ENCODE measurements around the gene PDCD1LG2.
A peak's percentile ranks its signal among the peaks of the same experiment; 100 is the strongest.
"Not testable (repeated sequence)": the region's sequence is repeated elsewhere in the genome, so short reads cannot be mapped to it uniquely, and the experiment has no call there.

Gene PDCD1LG2

GRCh38 chr9:5494765-5495164, 15.6 kb upstream of the PDCD1LG2 start:
- H3K27me3 ChIP-seq (ENCODE audit: insufficient read depth, low read length); H3K79me2 ChIP-seq (ENCODE audit: control insufficient read depth, insufficient read depth, low read length, unreplicated experiment); H3K27ac ChIP-seq (ENCODE audit: low read depth, low read length); H3K4me3 ChIP-seq (ENCODE audit: low read depth, low read length); H2AFZ ChIP-seq (ENCODE audit: low read length, unreplicated experiment); H3K36me3 ChIP-seq (ENCODE audit: insufficient read depth, low read length): not testable (repeated sequence)
- H3K4me1 ChIP-seq (ENCODE audit: control insufficient read depth, insufficient read depth, low read length, unreplicated experiment), result peaks cover 24% of the 10 kb centered on the region

- H3K27ac ChIP-seq (ENCODE audit: low read depth, low read length), result peak overlapping the region; percentile 51; the same call in 1 of the 2 replicates
- no peak overlapping the region for H3K4me3 ChIP-seq (ENCODE audit: low read depth, low read length)
- no peaks in the 10 kb centered on the region for H3K36me3 ChIP-seq (ENCODE audit: insufficient read depth, low read length)
- no peaks in the 10 kb centered on the region for H3K27me3 ChIP-seq (ENCODE audit: insufficient read depth, low read length)
- no peaks in the 10 kb centered on the region for H3K79me2 ChIP-seq (ENCODE audit: control insufficient read depth, insufficient read depth, low read length, unreplicated experiment)
- no peak overlapping the region for H2AFZ ChIP-seq (ENCODE audit: low read length, unreplicated experiment)
- H3K4me1 ChIP-seq (ENCODE audit: control insufficient read depth, insufficient read depth, low read length, unreplicated experiment), result peaks cover 28% of the 10 kb centered on the region
These were observed 11.2 kb upstream of the PDCD1LG2 start for GRCh38 chr9:5499157-5499556.

GRCh38 chr9:5499889-5500398, 10.4 kb upstream of the PDCD1LG2 start:
- H3K27ac ChIP-seq (ENCODE audit: low read depth, low read length), result peak overlapping the region; percentile 51
- H3K79me2 ChIP-seq (ENCODE audit: control insufficient read depth, insufficient read depth, low read length, unreplicated experiment), result no peaks in the 10 kb centered on the region
- H3K4me3 ChIP-seq (ENCODE audit: low read depth, low read length), result no peak overlapping the region
- no peaks in the 10 kb centered on the region for H3K27me3 ChIP-seq (ENCODE audit: insufficient read depth, low read length)
- peaks cover 26% of the 10 kb centered on the region for H3K4me1 ChIP-seq (ENCODE audit: control insufficient read depth, insufficient read depth, low read length, unreplicated experiment)
- no peak overlapping the region for H2AFZ ChIP-seq (ENCODE audit: low read length, unreplicated experiment)
- no peaks in the 10 kb centered on the region; the same call in 1 of the 2 replicates for H3K36me3 ChIP-seq (ENCODE audit: insufficient read depth, low read length)

- no peaks in the 10 kb centered on the region for H3K79me2 ChIP-seq (ENCODE audit: control insufficient read depth, insufficient read depth, low read length, unreplicated experiment)
- no peak overlapping the region for H3K4me3 ChIP-seq (ENCODE audit: low read depth, low read length)
- no peaks in the 10 kb centered on the region for H3K27me3 ChIP-seq (ENCODE audit: insufficient read depth, low read length)
- H3K4me1 ChIP-seq (ENCODE audit: control insufficient read depth, insufficient read depth, low read length, unreplicated experiment), result peaks cover 26% of the 10 kb centered on the region
- H3K36me3 ChIP-seq (ENCODE audit: insufficient read depth, low read length), result no peaks in the 10 kb centered on the region; the same call in 1 of the 2 replicates
- H2AFZ ChIP-seq (ENCODE audit: low read length, unreplicated experiment), result peak overlapping the region; percentile 28
- H3K27ac ChIP-seq (ENCODE audit: low read depth, low read length), result peak overlapping the region; percentile 51
These were observed 9.7 kb upstream of the PDCD1LG2 start for GRCh38 chr9:5500441-5501235.

GRCh38 chr9:5502553-5502952, 7.8 kb upstream of the PDCD1LG2 start:
- no peak overlapping the region for H2AFZ ChIP-seq (ENCODE audit: low read length, unreplicated experiment)
- no peaks in the 10 kb centered on the region for H3K79me2 ChIP-seq (ENCODE audit: control insufficient read depth, insufficient read depth, low read length, unreplicated experiment)
- peaks cover 26% of the 10 kb centered on the region for H3K4me1 ChIP-seq (ENCODE audit: control insufficient read depth, insufficient read depth, low read length, unreplicated experiment)
- no peak overlapping the region for H3K4me3 ChIP-seq (ENCODE audit: low read depth, low read length)
- H3K36me3 ChIP-seq (ENCODE audit: insufficient read depth, low read length), result no peaks in the 10 kb centered on the region; the same call in 1 of the 2 replicates
- H3K27me3 ChIP-seq (ENCODE audit: insufficient read depth, low read length), result no peaks in the 10 kb centered on the region
- no peak overlapping the region for H3K27ac ChIP-seq (ENCODE audit: low read depth, low read length)

GRCh38 chr9:5509573-5509972, 758 bp upstream of the PDCD1LG2 start:
- peak overlapping the region; percentile 78 for H3K4me3 ChIP-seq (ENCODE audit: low read depth, low read length)
- no peak overlapping the region for H2AFZ ChIP-seq (ENCODE audit: low read length, unreplicated experiment)
- no peaks in the 10 kb centered on the region for H3K27me3 ChIP-seq (ENCODE audit: insufficient read depth, low read length)
- no peaks in the 10 kb centered on the region; the same call in 1 of the 2 replicates for H3K36me3 ChIP-seq (ENCODE audit: insufficient read depth, low read length)
- peaks cover 40% of the 10 kb centered on the region for H3K4me1 ChIP-seq (ENCODE audit: control insufficient read depth, insufficient read depth, low read length, unreplicated experiment)
- H3K79me2 ChIP-seq (ENCODE audit: control insufficient read depth, insufficient read depth, low read length, unreplicated experiment), result peaks cover 38% of the 10 kb centered on the region
- H3K27ac ChIP-seq (ENCODE audit: low read depth, low read length), result peak overlapping the region; percentile 91

GRCh38 chr9:5510989-5511388, 658 bp downstream of the PDCD1LG2 start:
- Histone ChIP-seq H2AFZ (ENCODE audit: low read length, unreplicated experiment) (peak overlapping the region; percentile 8), H3K4me1 (ENCODE audit: control insufficient read depth, insufficient read depth, low read length, unreplicated experiment) (peaks cover 40% of the 10 kb centered on the region), H3K36me3 (ENCODE audit: insufficient read depth, low read length) (no peaks in the 10 kb centered on the region), H3K27ac (ENCODE audit: low read depth, low read length) (peak overlapping the region; percentile 91), H3K27me3 (ENCODE audit: insufficient read depth, low read length) (no peaks in the 10 kb centered on the region), H3K79me2 (ENCODE audit: control insufficient read depth, insufficient read depth, low read length, unreplicated experiment) (peaks cover 43% of the 10 kb centered on the region), H3K4me3 (ENCODE audit: low read depth, low read length) (peak overlapping the region; percentile 78)

GRCh38 chr9:5511476-5511875, 1.1 kb downstream of the PDCD1LG2 start:
- peaks cover 46% of the 10 kb centered on the region for H3K79me2 ChIP-seq (ENCODE audit: control insufficient read depth, insufficient read depth, low read length, unreplicated experiment)
- peak overlapping the region; percentile 91 for H3K27ac ChIP-seq (ENCODE audit: low read depth, low read length)
- peak overlapping the region; percentile 78 for H3K4me3 ChIP-seq (ENCODE audit: low read depth, low read length)
- H3K4me1 ChIP-seq (ENCODE audit: control insufficient read depth, insufficient read depth, low read length, unreplicated experiment), result peaks cover 40% of the 10 kb centered on the region
- H3K36me3 ChIP-seq (ENCODE audit: insufficient read depth, low read length), result no peaks in the 10 kb centered on the region
- no peak overlapping the region for H2AFZ ChIP-seq (ENCODE audit: low read length, unreplicated experiment)
- H3K27me3 ChIP-seq (ENCODE audit: insufficient read depth, low read length), result no peaks in the 10 kb centered on the region

- peak overlapping the region; percentile 91 for H3K27ac ChIP-seq (ENCODE audit: low read depth, low read length)
- peaks cover 47% of the 10 kb centered on the region for H3K79me2 ChIP-seq (ENCODE audit: control insufficient read depth, insufficient read depth, low read length, unreplicated experiment)
- H3K4me3 ChIP-seq (ENCODE audit: low read depth, low read length), result peak overlapping the region; percentile 78
- no peaks in the 10 kb centered on the region for H3K27me3 ChIP-seq (ENCODE audit: insufficient read depth, low read length)
- peaks cover 41% of the 10 kb centered on the region for H3K4me1 ChIP-seq (ENCODE audit: control insufficient read depth, insufficient read depth, low read length, unreplicated experiment)
- H3K36me3 ChIP-seq (ENCODE audit: insufficient read depth, low read length), result no peaks in the 10 kb centered on the region; the same call in 1 of the 2 replicates
- H2AFZ ChIP-seq (ENCODE audit: low read length, unreplicated experiment), result no peak overlapping the region
These were observed 1.7 kb downstream of the PDCD1LG2 start for GRCh38 chr9:5511935-5512580.

GRCh38 chr9:5512658-5513452, 2.5 kb downstream of the PDCD1LG2 start:
- no peak overlapping the region for H2AFZ ChIP-seq (ENCODE audit: low read length, unreplicated experiment)
- no peak overlapping the region for H3K27ac ChIP-seq (ENCODE audit: low read depth, low read length)
- peak overlapping the region; percentile 78 for H3K4me3 ChIP-seq (ENCODE audit: low read depth, low read length)
- no peaks in the 10 kb centered on the region for H3K27me3 ChIP-seq (ENCODE audit: insufficient read depth, low read length)
- peaks cover 49% of the 10 kb centered on the region for H3K4me1 ChIP-seq (ENCODE audit: control insufficient read depth, insufficient read depth, low read length, unreplicated experiment)
- H3K36me3 ChIP-seq (ENCODE audit: insufficient read depth, low read length), result no peaks in the 10 kb centered on the region; the same call in 1 of the 2 replicates
- peaks cover 47% of the 10 kb centered on the region for H3K79me2 ChIP-seq (ENCODE audit: control insufficient read depth, insufficient read depth, low read length, unreplicated experiment)
